GM12875 (cell line): ENCODE measurements around the gene CAPZA1.
A peak's percentile ranks its signal among the peaks of the same experiment; 100 is the strongest.

Experiments
- H3K4me3 ChIP-seq: one replicate; pipeline ENCODE4 v1.5.1; 2011; ENCODE audit warnings: low read depth, low read length, control low read depth
- TF ChIP-seq, protein P1 (sequence below): IDR thresholded peaks from 2 replicates; pipeline ENCODE4 v1.5.1; 2011; ENCODE audit warnings: low read depth, mild to moderate bottlenecking, control low read depth, inconsistent platforms, low read length, moderate library complexity, borderline replicate concordance; ENCODE audit not compliant: insufficient read depth

The CAPZA1 gene

DNA sequence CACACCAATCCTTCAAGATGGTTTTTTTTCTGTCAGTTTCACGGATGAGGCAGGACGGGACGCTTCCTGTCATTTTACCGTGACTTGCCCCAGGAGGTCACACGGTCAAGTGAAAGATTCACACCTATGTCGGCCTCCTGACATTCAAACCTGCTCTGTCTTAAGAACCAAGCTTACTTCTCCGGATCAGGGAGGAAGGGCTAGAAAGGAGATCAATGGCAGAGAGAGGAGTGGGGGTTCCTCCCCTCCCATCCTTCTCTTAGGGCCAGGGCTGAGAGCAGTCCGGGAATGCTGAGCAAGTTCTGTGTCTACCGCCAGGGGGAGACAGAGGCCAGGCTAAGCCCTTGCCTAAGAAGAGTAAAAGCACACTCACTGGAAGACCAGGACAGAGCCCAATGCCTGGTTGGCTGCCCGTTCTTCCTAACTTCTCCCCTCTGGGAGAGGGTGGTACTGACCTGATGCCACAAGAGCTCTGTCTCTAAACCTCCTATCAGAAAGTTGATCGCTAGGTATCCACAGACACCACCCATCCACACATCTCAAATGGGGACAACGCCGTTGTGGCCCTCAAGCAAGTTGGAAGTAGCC, 96.6 kb downstream of the CAPZA1 start:
- TF ChIP-seq, protein P1, sequence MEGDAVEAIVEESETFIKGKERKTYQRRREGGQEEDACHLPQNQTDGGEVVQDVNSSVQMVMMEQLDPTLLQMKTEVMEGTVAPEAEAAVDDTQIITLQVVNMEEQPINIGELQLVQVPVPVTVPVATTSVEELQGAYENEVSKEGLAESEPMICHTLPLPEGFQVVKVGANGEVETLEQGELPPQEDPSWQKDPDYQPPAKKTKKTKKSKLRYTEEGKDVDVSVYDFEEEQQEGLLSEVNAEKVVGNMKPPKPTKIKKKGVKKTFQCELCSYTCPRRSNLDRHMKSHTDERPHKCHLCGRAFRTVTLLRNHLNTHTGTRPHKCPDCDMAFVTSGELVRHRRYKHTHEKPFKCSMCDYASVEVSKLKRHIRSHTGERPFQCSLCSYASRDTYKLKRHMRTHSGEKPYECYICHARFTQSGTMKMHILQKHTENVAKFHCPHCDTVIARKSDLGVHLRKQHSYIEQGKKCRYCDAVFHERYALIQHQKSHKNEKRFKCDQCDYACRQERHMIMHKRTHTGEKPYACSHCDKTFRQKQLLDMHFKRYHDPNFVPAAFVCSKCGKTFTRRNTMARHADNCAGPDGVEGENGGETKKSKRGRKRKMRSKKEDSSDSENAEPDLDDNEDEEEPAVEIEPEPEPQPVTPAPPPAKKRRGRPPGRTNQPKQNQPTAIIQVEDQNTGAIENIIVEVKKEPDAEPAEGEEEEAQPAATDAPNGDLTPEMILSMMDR: peak; percentile 92
- H3K4me3 ChIP-seq: no peak overlapping the region

DNA sequence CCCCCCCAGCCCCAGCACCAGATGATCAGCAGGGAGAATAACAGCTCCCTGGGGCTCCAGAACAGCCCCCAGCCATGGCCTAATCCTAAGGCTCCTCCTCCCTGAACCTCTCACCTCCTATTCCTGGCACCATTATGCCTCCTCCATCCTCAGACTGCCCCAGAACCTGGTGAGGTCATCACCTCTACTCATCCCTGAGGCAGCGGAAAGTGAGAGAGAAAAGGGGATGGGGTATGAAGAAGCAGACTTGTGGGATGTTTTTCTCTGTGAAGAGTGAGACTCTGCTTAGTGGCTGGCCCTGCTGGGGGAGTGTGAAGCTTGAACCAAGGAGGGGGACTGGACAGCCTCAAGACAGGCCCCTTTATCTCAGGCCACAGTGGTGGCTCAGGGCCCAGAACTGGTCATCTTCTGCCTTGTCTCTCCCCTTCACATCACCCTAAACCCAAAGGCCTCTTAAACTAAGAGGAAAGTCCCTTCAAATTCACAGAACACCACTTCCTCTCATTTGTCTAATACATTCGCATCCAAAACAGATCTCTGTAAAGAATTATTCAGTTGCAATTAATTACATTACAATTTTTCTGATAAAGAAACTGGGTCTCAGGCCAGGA, 97.7 kb downstream of the CAPZA1 start:
- no peak overlapping the region for H3K4me3 ChIP-seq
- TF ChIP-seq, protein P1: no peak

DNA sequence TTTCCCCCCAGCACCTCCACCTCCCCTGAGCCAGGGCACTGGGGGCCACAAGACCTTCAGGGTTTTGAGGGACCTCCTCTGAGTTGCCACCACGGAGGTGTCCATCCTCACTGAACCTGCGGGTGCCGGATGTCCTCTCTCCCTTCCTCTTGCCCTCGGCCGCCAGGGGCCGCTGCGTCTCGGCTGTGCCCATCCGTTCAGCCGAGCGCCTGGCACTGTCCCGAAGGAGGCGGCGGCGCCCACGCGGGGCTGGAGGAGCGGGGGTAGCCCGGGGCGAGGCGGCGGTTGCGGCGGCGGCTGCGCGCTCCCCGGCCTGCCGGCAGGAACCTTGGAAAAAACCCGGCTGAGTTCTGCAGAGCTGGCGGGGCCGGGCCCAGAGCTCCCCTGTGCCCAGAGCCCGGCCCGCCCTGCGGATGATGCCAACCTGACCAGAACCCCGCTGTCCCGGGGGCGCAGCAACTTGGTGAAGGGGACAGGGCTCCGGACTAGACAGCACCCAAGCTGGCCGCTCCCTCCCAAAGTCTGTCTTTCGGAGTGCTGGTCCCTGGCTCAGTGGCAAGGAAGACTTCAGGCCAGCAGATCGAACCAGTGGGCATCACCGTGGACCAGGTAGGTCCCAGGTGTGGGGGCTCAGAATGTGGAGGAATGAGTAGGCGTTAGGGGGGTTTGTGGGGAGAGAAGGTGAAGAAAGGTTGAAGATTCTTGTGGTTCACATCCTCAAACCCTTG, 99.2 kb downstream of the CAPZA1 start:
- no peak overlapping the region for H3K4me3 ChIP-seq
- TF ChIP-seq, protein P1: peak; percentile 92

DNA sequence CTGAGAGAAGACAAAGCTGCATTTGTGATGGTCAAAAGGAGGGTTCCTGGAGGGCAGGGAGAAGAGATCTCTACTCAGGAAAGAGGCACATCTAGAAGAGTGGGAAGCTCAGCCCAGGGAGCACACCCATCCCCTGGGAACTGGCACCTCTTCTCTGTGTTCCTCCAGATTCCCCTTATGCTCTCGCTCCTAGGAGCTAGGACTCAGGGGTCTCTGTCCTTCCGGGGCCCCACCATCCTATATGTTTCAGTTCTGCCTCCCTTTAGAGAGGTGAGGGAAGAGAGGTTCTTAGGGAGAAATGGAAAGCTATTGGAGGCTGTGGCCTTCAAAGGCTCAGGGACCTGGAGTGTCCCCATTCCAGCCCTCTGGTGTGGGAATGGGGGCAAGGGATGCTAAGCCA, 100.1 kb downstream of the CAPZA1 start:
- TF ChIP-seq, protein P1: no peak
- no peak overlapping the region for H3K4me3 ChIP-seq

DNA sequence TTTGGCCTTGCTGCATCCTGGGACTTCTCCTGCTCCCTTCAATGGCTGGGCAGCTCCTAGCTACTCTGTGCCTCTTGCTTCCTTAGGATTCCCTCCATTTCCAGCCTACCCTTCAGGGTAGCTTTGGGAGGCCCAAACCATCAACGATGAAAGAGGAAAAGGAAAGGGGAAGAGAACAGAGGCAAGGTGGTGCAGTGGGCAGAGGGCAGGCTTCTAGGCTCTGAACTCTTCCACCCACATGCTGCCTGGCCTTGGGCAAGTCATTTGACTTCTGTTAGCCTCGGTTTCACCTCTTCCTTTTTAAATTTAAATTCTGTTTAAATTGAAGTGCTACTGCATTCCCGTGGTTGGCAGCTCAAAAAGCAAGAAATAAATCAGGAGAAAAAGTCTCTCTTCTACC, 101.2 kb downstream of the CAPZA1 start:
- H3K4me3 ChIP-seq: no peak overlapping the region
- TF ChIP-seq, protein P1: no peak
